HepG2 (cell line): ENCODE measurements around the gene FBXO28. TPM values are rescaled to one million over a fixed set of nuclear protein-coding genes. Genes with fewer than 3 reads are reported as not detected.

ENCODE experiments used
- ARNT ChIP-seq: fragments of 450-650 bp; IDR thresholded peaks from 2 replicates; pipeline ENCODE4 v1.6.1; 2017
- BCLAF1 ChIP-seq: fragments of 450-650 bp; IDR thresholded peaks from 2 replicates; pipeline ENCODE4 v1.6.1; 2017; ENCODE audit warnings: mild to moderate bottlenecking
- CAMTA2 ChIP-seq: sonication (generic); formaldehyde crosslinking; IDR thresholded peaks from 2 replicates; pipeline ENCODE4 v1.4.0; 2020; ENCODE audit warnings: mild to moderate bottlenecking, missing genetic modification reagents, borderline replicate concordance
- FOXA3 ChIP-seq: IDR thresholded peaks from 2 replicates; pipeline ENCODE4 v1.6.1; 2016; ENCODE audit warnings: missing genetic modification reagents, missing compliant biosample characterization
- POGK ChIP-seq: sonication (generic); formaldehyde crosslinking; conservative IDR thresholded peaks from 2 replicates; pipeline ENCODE4 v1.8.0; 2022; ENCODE audit warnings: mild to moderate bottlenecking, moderate library complexity, missing genetic modification reagents
- ZNF101 ChIP-seq: sonication (generic); formaldehyde crosslinking; IDR thresholded peaks from 2 replicates; pipeline ENCODE4 v1.4.0; 2020; ENCODE audit warnings: mild to moderate bottlenecking, low read depth, missing genetic modification reagents, borderline replicate concordance
- ZNF382 ChIP-seq: sonication (generic); formaldehyde crosslinking; IDR thresholded peaks from 2 replicates; pipeline ENCODE4 v1.5.0; 2020; ENCODE audit warnings: missing genetic modification reagents, mild to moderate bottlenecking, borderline replicate concordance
- polyA plus RNA-seq, 8 experiments: library from polyadenylated mRNA; depleted of rRNA in 3 of 8; stranded (reverse) in 7 of 8; unstranded in 1 of 8; fragments of >200 nt; fragmentation: Illumina TruSeq in 4 of 8; extraction: Trizol in 4 of 8; gene quantifications; 2 replicates each; pipeline versions ENCODE4 v1.2.1 to v1.2.3, GENCODE V29; 2011 to 2016; ENCODE audit warnings: low read depth in 4 of 8, missing spikeins in 1 of 8, mixed read lengths in 1 of 8; ENCODE audit not compliant: insufficient read depth in 1 of 8
- total RNA-seq, 5 experiments: library from RNA; depleted of rRNA; stranded (reverse); fragments of >200 nt; fragmentation: Illumina TruSeq; extraction: Trizol; gene quantifications; 2 replicates each; pipeline ENCODE4 v1.2.3, GENCODE V29; 2016; ENCODE audit warnings: low read depth in 1 of 5
- TF ChIP-seq, protein P1 (sequence below): sonication (generic); formaldehyde crosslinking; IDR thresholded peaks from 2 replicates; pipeline ENCODE4 v1.9.0; 2021; ENCODE audit warnings: missing genetic modification reagents, borderline replicate concordance
- TF ChIP-seq, protein P2 (sequence below): sonication (generic); formaldehyde crosslinking; IDR thresholded peaks from 2 replicates; pipeline ENCODE4 v1.5.1; 2020; ENCODE audit warnings: mild to moderate bottlenecking, missing genetic modification reagents, borderline replicate concordance
- TF ChIP-seq, protein P3 (sequence below): sonication (generic); formaldehyde crosslinking; IDR thresholded peaks from 2 replicates; pipeline ENCODE4 v1.8.1; 2022; ENCODE audit warnings: low read depth, mild to moderate bottlenecking, missing genetic modification reagents
- TF ChIP-seq, protein P4 (sequence below): sonication (generic); formaldehyde crosslinking; IDR thresholded peaks from 2 replicates; pipeline ENCODE4 v1.4.0; 2020; ENCODE audit warnings: missing genetic modification reagents

FBXO28 gene
- total and polyA plus RNA-seq, 2 of the 13 experiments (the other 11 are each of a cell fraction or from before 2014, with no cell fraction given): 8.5 to 29.1 TPM

- TF ChIP-seq BCLAF1: no peak
- TF ChIP-seq CAMTA2 (CRISPR knock-in tag): no peak
- TF ChIP-seq POGK (CRISPR knock-in tag): peak; percentile 48; the same call in 1 of the 2 replicates
- TF ChIP-seq, protein P1, sequence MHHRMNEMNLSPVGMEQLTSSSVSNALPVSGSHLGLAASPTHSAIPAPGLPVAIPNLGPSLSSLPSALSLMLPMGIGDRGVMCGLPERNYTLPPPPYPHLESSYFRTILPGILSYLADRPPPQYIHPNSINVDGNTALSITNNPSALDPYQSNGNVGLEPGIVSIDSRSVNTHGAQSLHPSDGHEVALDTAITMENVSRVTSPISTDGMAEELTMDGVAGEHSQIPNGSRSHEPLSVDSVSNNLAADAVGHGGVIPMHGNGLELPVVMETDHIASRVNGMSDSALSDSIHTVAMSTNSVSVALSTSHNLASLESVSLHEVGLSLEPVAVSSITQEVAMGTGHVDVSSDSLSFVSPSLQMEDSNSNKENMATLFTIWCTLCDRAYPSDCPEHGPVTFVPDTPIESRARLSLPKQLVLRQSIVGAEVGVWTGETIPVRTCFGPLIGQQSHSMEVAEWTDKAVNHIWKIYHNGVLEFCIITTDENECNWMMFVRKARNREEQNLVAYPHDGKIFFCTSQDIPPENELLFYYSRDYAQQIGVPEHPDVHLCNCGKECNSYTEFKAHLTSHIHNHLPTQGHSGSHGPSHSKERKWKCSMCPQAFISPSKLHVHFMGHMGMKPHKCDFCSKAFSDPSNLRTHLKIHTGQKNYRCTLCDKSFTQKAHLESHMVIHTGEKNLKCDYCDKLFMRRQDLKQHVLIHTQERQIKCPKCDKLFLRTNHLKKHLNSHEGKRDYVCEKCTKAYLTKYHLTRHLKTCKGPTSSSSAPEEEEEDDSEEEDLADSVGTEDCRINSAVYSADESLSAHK (CRISPR knock-in tag): no peak
- 0 out of 2 replicates have a peak, but pooled peaks have one; percentile 56 for TF ChIP-seq ZNF101
- TF ChIP-seq, protein P2, sequence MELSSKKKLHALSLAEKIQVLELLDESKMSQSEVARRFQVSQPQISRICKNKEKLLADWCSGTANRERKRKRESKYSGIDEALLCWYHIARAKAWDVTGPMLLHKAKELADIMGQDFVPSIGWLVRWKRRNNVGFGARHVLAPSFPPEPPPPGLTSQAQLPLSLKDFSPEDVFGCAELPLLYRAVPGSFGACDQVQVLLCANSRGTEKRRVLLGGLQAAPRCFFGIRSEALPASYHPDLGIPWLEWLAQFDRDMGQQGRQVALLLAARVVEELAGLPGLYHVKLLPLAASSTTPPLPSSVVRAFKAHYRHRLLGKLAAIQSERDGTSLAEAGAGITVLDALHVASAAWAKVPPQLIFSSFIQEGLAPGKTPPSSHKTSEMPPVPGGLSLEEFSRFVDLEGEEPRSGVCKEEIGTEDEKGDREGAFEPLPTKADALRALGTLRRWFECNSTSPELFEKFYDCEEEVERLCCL (CRISPR knock-in tag): no peak
- TF ChIP-seq, protein P3, sequence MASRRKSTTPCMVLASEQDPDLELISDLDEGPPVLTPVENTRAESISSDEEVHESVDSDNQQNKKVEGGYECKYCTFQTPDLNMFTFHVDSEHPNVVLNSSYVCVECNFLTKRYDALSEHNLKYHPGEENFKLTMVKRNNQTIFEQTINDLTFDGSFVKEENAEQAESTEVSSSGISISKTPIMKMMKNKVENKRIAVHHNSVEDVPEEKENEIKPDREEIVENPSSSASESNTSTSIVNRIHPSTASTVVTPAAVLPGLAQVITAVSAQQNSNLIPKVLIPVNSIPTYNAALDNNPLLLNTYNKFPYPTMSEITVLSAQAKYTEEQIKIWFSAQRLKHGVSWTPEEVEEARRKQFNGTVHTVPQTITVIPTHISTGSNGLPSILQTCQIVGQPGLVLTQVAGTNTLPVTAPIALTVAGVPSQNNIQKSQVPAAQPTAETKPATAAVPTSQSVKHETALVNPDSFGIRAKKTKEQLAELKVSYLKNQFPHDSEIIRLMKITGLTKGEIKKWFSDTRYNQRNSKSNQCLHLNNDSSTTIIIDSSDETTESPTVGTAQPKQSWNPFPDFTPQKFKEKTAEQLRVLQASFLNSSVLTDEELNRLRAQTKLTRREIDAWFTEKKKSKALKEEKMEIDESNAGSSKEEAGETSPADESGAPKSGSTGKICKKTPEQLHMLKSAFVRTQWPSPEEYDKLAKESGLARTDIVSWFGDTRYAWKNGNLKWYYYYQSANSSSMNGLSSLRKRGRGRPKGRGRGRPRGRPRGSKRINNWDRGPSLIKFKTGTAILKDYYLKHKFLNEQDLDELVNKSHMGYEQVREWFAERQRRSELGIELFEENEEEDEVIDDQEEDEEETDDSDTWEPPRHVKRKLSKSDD (CRISPR knock-in tag): 0 out of 2 replicates have a peak, but pooled peaks have one; percentile 30
- TF ChIP-seq ZNF382: no peak
- no peak for TF ChIP-seq ARNT
- TF ChIP-seq, protein P4, sequence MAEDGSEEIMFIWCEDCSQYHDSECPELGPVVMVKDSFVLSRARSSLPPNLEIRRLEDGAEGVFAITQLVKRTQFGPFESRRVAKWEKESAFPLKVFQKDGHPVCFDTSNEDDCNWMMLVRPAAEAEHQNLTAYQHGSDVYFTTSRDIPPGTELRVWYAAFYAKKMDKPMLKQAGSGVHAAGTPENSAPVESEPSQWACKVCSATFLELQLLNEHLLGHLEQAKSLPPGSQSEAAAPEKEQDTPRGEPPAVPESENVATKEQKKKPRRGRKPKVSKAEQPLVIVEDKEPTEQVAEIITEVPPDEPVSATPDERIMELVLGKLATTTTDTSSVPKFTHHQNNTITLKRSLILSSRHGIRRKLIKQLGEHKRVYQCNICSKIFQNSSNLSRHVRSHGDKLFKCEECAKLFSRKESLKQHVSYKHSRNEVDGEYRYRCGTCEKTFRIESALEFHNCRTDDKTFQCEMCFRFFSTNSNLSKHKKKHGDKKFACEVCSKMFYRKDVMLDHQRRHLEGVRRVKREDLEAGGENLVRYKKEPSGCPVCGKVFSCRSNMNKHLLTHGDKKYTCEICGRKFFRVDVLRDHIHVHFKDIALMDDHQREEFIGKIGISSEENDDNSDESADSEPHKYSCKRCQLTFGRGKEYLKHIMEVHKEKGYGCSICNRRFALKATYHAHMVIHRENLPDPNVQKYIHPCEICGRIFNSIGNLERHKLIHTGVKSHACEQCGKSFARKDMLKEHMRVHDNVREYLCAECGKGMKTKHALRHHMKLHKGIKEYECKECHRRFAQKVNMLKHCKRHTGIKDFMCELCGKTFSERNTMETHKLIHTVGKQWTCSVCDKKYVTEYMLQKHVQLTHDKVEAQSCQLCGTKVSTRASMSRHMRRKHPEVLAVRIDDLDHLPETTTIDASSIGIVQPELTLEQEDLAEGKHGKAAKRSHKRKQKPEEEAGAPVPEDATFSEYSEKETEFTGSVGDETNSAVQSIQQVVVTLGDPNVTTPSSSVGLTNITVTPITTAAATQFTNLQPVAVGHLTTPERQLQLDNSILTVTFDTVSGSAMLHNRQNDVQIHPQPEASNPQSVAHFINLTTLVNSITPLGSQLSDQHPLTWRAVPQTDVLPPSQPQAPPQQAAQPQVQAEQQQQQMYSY (CRISPR knock-in tag): 0 out of 2 replicates have a peak, but pooled peaks have one; percentile 15
- TF ChIP-seq FOXA3: peak; percentile 43
Observed at GRCh38 chr1:224113918-224114786, at the start of gene FBXO28 (continued).
